Dermis microvascular lymphatic vessel endothelial cell (primary cell): ENCODE results near the gene DAAM1. TPM values are rescaled to one million over a fixed set of nuclear protein-coding genes. Genes with fewer than 3 reads are reported as not detected.

ENCODE experiments used
- DNase-seq, 2 donors: peaks; one replicate each; pipeline versions ENCODE4 v3.0.0 to v3.0.0-alpha.2; 2010; ENCODE audit warnings: low read depth in 2 of 2
- total RNA-seq: library from RNA; depleted of rRNA; stranded (reverse); fragments of >200 nt; gene quantifications from 2 replicates; pipeline ENCODE4 v1.2.1, GENCODE V29; 2014

The DAAM1 gene
- total RNA-seq, 1 donor from 2014 or later, result 32.1 TPM

GRCh38 chr14:59313658-59314608 is 125.5 kb downstream of the DAAM1 start:
- DNase-seq, result no peak

DNA sequence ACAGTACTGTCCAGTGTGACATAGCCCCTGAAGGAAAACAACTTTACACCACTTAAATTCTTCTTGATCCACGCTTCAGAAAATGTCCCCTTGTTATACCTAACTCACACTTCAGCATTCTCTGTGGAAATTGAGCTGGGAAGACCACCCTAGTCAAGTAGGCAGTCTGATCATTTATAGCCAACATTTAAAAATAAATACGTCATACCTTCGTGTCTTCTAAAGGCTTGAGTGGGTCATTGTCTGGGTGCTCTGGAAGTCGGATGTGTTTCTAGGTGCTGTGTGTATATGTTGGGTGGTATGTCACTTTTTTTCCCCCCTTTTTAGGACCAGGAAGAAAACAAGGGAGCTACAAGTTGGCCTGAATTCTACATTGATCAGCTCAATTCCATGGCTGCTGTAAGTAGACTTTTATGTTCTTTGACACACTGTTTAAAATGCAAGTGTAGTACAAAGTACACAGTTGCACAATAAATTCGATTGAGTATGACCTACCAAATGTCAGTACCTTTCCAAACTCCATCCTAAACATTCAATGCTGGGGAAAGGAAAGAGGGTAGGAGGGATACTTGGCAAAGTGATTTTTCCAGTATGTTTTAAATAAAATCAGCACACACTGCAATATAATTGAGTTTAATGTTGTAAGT is 126.6 kb downstream of the DAAM1 start:
- DNase-seq, result no peak

DNA sequence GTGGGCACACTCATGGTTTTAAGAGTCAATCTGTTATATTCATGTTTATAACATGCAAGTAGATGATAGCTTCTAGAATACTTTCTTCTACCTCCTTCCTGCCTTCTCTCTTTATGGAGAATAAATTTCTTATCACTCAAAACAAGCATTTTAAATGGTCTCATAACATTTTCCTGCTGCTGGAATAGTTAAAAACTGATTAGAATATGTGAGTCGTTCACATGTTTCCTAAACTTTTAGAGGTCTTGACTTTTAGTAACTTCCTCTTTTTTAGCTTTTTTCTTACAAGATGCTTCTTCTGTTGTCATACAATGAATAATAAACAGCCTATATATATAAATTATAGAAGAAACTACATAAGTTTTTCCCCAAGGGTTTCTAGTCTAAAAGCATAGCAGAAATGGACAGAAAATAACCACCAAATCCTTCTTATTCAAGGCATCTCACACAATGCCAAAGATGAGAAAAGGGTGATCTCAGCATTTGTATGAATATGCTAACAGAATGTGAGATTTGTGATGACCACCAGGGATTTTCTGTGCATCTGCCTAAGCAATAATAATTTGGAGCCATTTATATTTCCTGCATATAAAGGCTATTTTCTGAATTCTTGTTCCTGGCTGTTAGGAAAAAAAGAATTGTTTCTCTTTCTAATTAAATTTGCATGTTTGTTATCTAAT is 127.8 kb downstream of the DAAM1 start:
- no peak for DNase-seq

- DNase-seq, result no peak
Measured at GRCh38 chr14:59317346-59317745, 128.9 kb downstream of the DAAM1 start.

DNA sequence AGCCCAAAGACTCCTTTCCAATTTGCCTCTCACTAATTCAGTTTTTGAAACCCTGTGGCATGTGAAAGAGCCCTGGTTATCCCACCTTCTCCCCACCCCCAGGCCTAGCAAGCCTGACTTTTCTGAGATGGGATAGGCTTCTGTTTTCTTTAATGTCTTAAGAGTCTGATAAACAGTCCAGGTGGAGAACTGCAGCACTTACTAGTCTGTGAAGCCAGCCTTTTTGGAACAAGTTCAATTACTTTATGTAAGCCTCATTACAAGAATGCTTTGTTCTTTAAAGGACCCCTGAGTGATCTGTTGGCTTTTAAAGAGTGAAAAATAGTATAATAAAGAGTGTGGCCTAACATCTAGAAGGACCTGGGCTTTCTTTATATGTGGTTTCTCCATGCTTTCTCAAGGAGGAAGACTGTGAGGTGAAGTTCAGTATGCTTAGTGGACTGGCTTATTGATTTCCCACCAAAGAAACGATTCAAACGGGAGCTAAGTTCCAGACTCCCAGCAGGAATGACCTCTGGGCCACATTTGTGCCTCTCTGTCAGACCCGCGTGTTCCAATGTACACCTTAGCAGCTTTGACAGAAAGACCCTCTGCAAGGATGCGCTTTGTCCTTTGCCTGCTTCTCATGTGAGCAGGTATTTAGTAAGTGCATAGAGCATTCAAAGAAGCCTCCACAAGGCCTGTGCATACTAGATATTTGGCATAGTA is 129.5 kb downstream of the DAAM1 start:
- no peak for DNase-seq

GRCh38 chr14:59318908-59319307 is 130.4 kb downstream of the DAAM1 start:
- DNase-seq, result no peak

DNA sequence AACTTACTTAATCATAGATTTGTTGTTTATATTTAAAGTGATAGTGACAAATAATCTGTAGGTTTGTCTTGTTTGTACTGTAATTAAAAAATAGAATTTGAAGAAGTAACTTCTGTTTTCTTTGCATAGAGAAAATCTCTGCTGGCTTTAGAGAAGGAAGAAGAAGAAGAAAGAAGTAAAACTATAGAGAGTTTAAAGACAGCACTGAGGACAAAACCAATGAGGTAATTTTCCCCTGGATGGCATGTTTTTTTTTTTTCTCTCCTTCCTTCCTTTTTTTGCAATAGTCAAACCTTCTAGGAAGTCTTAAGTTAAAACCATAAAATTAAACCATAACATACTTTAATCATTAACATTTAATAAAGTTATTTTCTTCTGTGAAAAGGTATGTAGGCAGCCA is 131.9 kb downstream of the DAAM1 start:
- DNase-seq, result no peak

DNA sequence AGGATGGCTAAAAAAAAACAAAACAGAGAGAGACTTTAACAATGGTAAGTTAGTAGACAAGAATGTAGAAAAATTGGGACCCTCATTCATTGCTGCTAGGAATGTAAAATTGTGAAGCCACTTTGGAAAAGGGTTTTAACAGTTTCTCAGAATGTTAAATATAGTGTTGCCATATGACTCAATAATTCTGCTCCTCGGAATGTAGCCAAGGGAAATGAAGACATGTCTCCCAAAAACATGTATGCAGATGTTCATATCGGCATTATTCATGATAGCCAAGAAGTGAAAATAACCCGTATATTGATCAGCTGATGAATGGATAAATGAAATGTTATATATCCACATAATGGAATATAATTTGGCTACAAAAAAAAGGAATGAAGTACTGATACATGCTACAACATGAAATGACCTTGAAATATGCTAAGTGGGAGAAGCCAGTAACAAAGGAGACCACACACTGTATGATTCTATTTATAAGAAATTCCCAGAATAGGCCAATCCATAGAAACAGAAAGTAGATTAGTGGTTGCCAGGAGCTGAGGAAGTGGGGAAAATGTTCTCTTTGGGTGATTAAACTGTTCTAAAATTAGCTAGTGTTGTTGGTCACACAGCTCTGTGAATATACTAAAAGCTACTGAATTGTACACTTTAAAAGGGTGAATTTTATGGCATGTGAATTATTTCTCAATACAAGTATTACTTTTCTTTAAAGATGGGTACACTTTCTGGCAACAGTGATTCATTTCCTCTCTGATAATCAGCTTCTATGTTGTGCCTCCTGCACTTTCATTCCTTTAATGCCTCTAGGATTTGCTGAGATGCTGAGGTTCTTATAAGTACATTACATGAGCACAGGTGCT is 132.5 kb downstream of the DAAM1 start:
- peak; percentile 64 to 85 for DNase-seq

- no peak for DNase-seq
Measured at GRCh38 chr14:59321626-59321949, 133.1 kb downstream of the DAAM1 start.

DNA sequence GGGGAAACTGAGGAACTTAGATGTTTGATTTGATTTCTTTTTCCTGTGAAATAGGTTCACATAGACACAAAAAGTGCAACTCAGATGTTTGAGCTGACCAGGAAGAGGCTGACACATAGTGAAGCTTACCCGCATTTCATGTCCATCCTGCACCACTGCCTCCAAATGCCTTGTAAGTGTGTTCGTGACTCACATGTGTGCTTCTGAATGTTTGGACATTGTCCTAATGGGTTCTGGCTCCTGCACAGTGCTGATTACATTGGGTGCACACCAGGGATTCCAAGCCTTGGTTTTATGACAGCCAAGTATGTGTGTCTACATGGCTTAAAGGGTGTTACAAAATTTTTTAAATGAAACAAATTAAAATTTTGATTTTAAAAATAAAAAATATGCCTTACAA is 137.4 kb downstream of the DAAM1 start:
- DNase-seq, result no peak

- no peak for DNase-seq
Measured at GRCh38 chr14:59328454-59328853, 140.0 kb downstream of the DAAM1 start.

DNA sequence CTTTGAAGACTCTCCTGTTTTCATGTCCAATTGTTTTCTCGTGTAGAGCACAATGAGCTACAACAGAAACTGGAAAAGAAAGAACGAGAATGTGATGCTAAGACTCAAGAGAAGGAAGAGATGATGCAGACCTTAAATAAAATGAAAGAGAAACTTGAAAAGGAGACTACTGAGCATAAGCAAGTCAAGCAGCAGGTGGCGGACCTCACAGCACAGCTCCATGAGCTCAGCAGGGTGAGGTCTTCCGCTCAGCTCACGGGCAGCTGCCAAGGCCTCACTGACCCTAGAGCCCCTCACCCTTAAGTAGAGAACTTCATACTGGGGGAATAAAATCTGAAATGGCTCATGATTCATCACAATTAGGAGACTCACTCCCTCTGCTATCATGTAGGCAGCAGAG is 142.0 kb downstream of the DAAM1 start:
- no peak for DNase-seq

- no peak for DNase-seq
Measured at GRCh38 chr14:59331217-59331616, 142.8 kb downstream of the DAAM1 start.

DNA sequence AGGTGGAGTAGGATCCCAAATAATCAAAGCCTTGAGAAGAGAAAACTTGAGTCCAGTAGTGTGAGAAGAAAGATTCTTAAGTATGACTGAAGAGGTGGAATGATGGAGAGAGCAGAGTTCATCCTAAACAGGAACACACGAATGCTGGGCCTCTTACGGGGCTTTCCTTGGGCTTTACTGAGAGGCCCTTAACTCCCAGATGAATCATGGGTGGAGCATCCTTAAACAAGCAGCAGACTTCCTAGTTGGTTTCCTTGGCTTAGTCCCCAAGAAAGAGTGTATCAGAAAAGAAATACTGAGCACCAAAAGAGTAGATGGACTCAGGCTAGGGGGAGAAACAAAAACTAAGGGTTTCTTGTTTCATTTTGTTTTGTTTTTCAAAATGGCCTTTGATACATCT is 144.3 kb downstream of the DAAM1 start:
- DNase-seq, result peak in 1 of 2 donors; percentile 92

DNA sequence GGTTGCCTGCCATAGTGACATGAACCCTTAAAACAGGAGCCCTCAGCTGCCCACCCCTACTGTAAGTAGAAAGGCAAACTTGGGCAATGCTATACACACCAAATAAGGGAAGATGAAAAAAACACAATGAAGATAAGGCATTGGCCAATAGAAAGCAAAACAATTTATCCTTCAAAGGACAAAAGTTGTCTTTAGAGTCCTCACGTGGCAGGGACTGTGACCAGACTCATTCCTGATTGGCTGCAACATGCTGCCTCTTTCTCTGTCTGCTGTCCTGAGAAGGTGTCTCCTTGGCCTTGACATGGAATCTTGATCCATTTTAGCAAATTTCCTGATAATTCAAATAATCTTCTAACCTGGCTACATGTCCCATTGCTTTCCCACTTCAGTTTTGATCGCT is 144.8 kb downstream of the DAAM1 start:
- DNase-seq, result no peak

GRCh38 chr14:59333668-59334067 is 145.2 kb downstream of the DAAM1 start:
- DNase-seq, result peak; percentile 22 to 85

GRCh38 chr14:59334253-59334652 is 145.8 kb downstream of the DAAM1 start:
- DNase-seq, result no peak

- DNase-seq, result peak; percentile 83 to 95
Measured at GRCh38 chr14:59336098-59336497, 147.6 kb downstream of the DAAM1 start.

GRCh38 chr14:59336706-59337105 is 148.2 kb downstream of the DAAM1 start:
- DNase-seq, result no peak

GRCh38 chr14:59337141-59337611 is 148.7 kb downstream of the DAAM1 start:
- DNase-seq, result peak in 1 of 2 donors; percentile 54

- DNase-seq, result no peak
Measured at GRCh38 chr14:59338761-59339160, 150.3 kb downstream of the DAAM1 start.
